HepG2 (cell line): ENCODE measurements around the gene CDCA4.

Experiments
- CBX5 ChIP-seq: sonication (generic); formaldehyde crosslinking; IDR thresholded peaks from 2 replicates; pipeline ENCODE4 v1.4.0; 2020; ENCODE audit warnings: missing genetic modification reagents, borderline replicate concordance
- CTCF ChIP-seq: sonication (generic); formaldehyde crosslinking; IDR thresholded peaks from 2 replicates; pipeline ENCODE4 v1.5.0; 2020; ENCODE audit warnings: mild to moderate bottlenecking, missing genetic modification reagents, moderate library complexity
- ESRRA ChIP-seq: sonication (generic); formaldehyde crosslinking; IDR thresholded peaks from 2 replicates; pipeline ENCODE4 v1.5.1; 2020; ENCODE audit warnings: mild to moderate bottlenecking, low read depth, missing genetic modification reagents
- ETV6 ChIP-seq: sonication (generic); formaldehyde crosslinking; conservative IDR thresholded peaks from 2 replicates; pipeline ENCODE4 v1.4.0; 2020; ENCODE audit warnings: missing genetic modification reagents
- FIP1L1 ChIP-seq: fragments of 200-400 bp; formaldehyde crosslinking; IDR thresholded peaks from 2 replicates; pipeline ENCODE4 v1.6.1; 2018; ENCODE audit warnings: low read depth, mild to moderate bottlenecking, low read length, moderate library complexity, borderline replicate concordance; ENCODE audit not compliant: insufficient read depth
- HDAC2 ChIP-seq: sonication (generic); formaldehyde crosslinking; IDR thresholded peaks from 2 replicates; pipeline ENCODE4 v1.4.0; 2020; ENCODE audit warnings: missing genetic modification reagents
- JUNB ChIP-seq: sonication (generic); formaldehyde crosslinking; IDR thresholded peaks from 2 replicates; pipeline ENCODE4 v1.8.0; 2022; ENCODE audit warnings: missing genetic modification reagents, mild to moderate bottlenecking, borderline replicate concordance
- MAZ ChIP-seq, 2 experiments: sonication (generic) in 1 of 2; formaldehyde crosslinking in 1 of 2; IDR thresholded peaks; 2 replicates each; pipeline versions ENCODE4 v1.5.0 to v1.6.1; 2012 to 2020; ENCODE audit warnings: low read depth in 2 of 2, mild to moderate bottlenecking in 2 of 2, borderline replicate concordance in 1 of 2, improper control_type of control experiment in 1 of 2, low read length in 1 of 2, missing genetic modification reagents in 1 of 2, moderate library complexity in 1 of 2
- NCOR1 ChIP-seq: fragments of 200-600 bp; sonication (generic); IDR thresholded peaks from 2 replicates; pipeline ENCODE4 v1.7.0; 2017; ENCODE audit warnings: antibody characterized with exemption, low read length, borderline replicate concordance
- NR3C1 ChIP-seq: sonication (generic); formaldehyde crosslinking; IDR thresholded peaks from 2 replicates; pipeline ENCODE4 v1.4.0; 2020; ENCODE audit warnings: missing genetic modification reagents
- PAWR ChIP-seq: sonication (generic); formaldehyde crosslinking; IDR thresholded peaks from 2 replicates; pipeline ENCODE4 v1.4.0; 2020; ENCODE audit warnings: missing genetic modification reagents, mild to moderate bottlenecking, borderline replicate concordance
- TCF7L2 ChIP-seq: IDR thresholded peaks from 2 replicates; pipeline ENCODE4 v1.6.1; 2011; ENCODE audit warnings: mild to moderate bottlenecking, low read depth, low read length, moderate library complexity
- ZNF225 ChIP-seq: sonication (generic); formaldehyde crosslinking; IDR thresholded peaks from 2 replicates; pipeline ENCODE4 v1.4.0; 2020; ENCODE audit warnings: mild to moderate bottlenecking, missing genetic modification reagents

- TF ChIP-seq CBX5 (CRISPR knock-in tag) (no peak), FIP1L1 (no peak), ETV6 (CRISPR knock-in tag) (no peak), NCOR1 (no peak), CTCF (CRISPR knock-in tag) (no peak), HDAC2 (no peak), NR3C1 (CRISPR knock-in tag) (no peak), PAWR (CRISPR knock-in tag) (no peak), MAZ (IDR thresholded peaks at IDR 0.05; ENCODE audit: borderline replicate concordance, low read depth, low read length) (no peak), MAZ (CRISPR knock-in tag; IDR thresholded peaks at IDR 0.05; ENCODE audit: low read depth) (no peak), TCF7L2 (no peak), JUNB (CRISPR knock-in tag) (no peak), ESRRA (CRISPR knock-in tag) (no peak), ZNF225 (CRISPR knock-in tag) (no peak)
These were observed 30.6 kb upstream of the CDCA4 start for GRCh38 chr14:105051182-105052109.
